ENCODE data around the gene CAPN14.
"Not testable (repeated sequence)": the region's sequence is repeated elsewhere in the genome, so short reads cannot be mapped to it uniquely, and the experiment has no call there.

The CAPN14 gene

GRCh38 chr2:31196622-31197021, 20.7 kb downstream of the CAPN14 start:
- no peak for DNase-seq (ENCODE audit: low read depth, low spot score)

DNA sequence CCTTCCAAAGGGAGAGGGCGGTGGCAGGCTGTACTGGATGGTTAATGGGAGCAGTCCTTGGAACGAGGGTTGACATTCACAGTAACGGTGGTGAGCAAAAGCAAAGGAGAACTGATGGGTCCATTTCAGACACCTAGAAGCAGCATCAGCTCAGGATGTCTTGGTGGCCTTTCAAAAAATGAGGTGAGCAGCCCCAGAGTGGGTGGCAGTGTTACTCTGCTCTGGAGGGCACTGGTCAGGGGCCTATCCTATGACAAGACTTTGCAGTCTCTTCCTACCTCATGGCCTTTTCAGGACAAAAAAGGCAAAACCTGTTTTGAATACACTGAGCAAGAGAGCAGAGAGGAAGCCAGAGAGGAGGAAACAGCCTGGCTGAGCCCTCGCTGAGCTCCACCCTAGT, 23.5 kb downstream of the CAPN14 start:
- no peak for DNase-seq (ENCODE audit: low read depth, low spot score)

DNA sequence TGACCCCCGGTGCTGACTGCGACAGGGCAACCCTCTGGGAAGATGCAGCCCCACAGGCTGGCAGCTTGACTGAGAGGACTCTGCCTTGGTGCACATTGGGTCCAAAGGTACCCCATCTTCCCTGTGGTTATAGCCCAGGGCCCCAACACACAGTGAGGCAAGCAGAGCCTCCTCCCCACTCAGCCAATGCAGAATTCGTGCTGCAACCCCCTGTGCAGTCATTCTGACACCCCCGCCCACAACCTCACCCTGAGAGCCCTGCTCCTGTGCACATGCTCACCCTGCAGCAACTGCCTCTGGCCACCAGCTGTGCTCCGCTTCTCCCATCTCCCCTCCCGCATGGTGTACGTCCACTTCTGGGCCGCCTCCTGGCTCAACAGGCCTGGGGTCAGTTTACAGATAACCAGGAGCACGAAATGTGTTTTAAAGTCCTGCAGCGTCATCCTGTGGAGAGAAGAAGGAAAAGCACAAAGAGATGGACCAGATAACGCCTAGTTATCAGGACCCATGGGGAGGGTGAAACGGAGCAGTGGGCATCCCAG, 24.4 kb downstream of the CAPN14 start:
- no peak for DNase-seq (ENCODE audit: low read depth, low spot score)

GRCh38 chr2:31192396-31192795, 24.9 kb downstream of the CAPN14 start:
- DNase-seq (ENCODE audit: low read depth, low spot score): no peak

GRCh38 chr2:31191931-31192330, 25.4 kb downstream of the CAPN14 start:
- DNase-seq (ENCODE audit: low read depth, low spot score): no peak

- DNase-seq (ENCODE audit: low read depth, low spot score): no peak
Observed at GRCh38 chr2:31190188-31190587, 27.1 kb downstream of the CAPN14 start.

- DNase-seq (ENCODE audit: low read depth, low spot score): no peak
Observed at GRCh38 chr2:31189141-31189540, 28.2 kb downstream of the CAPN14 start.

GRCh38 chr2:31188131-31188530, 29.2 kb downstream of the CAPN14 start:
- no peak for DNase-seq (ENCODE audit: low read depth, low spot score)

- DNase-seq (ENCODE audit: low read depth, low spot score): no peak
Observed at GRCh38 chr2:31187166-31187565, 30.1 kb downstream of the CAPN14 start.

DNA sequence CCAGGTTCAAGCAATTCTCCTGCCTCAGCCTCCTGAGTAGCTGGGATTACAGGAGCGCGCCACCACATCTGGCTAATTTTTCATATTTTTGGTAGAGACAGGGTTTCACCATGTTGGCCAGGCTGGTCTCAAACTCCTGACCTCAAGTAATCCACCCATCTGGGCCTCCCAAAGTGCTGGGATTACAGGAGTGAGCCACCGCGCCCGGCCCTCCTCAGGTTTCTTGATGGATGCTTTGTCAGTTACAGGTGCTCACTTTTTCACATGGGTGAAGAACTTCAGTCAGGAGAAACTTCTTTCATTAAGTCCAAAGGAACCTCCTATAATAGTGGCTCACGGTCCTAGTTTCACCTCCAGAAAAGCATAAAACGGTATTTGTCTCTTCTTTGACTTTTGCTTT, 33.3 kb downstream of the CAPN14 start:
- DNase-seq (ENCODE audit: low read depth, low spot score): not testable (repeated sequence)

DNA sequence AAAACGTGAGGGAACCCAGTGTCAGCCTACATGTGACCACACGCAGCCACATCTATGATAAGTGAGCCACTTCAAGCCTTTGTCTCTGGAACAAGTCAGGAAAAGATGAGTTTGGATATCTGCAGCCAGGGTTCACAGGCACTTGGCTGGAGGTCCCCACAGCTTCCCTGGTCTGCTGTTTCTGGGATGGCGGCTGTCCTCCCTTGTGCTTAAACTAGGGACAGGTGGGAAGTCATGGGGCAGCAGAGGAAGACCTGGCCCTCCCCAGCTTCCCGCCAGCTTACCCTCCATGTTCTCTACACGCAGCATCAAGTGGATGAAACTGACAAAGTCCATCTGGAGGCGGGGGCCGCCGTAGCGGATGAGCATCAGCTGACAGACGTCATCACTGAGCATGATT, 40.6 kb downstream of the CAPN14 start:
- no peak for DNase-seq (ENCODE audit: low read depth, low spot score)

DNA sequence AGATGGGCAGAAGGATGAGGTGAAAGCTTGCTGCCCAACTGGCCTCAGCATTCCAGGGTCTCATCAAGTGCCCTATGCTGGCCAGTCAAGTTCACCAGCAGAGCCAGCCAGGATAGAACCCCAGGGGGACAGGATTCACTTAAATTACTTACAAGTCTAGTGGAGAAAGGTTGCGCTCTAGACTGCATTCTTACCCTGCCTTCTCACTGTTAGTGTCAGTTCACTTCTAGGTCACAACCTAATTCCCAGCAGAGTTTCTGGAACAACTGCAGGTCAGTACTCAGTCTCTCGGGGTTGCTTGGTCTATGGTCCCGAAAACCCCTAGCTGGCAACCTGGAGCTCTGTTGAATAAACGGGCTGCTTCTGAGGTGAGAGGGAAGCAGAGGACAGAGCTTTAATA, 46.2 kb downstream of the CAPN14 start:
- no peak for DNase-seq (ENCODE audit: low read depth, low spot score)

- DNase-seq (ENCODE audit: low read depth, low spot score): no peak
Observed at GRCh38 chr2:31170071-31170698, 47.1 kb downstream of the CAPN14 start.

DNA sequence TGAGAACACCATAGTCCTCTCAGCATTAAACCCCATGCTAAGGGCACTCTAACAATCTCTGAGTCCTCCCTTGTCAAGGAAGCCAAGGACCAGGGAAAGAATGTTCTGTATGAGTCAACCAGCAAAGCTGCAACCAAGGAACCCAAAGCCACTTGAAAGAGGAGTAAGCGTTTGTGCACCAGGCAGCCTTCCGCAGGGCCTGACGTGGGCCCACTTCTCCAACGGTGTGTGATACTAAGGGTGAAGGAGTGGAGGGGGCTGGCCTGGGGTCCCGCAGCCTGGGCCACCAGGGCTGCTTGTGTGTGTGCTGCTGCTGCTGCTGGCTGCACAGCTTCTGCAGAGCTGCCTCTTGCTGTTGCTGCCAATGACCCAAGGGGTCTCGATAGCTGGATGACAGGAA, 49.0 kb downstream of the CAPN14 start:
- DNase-seq (ENCODE audit: low read depth, low spot score): no peak

DNA sequence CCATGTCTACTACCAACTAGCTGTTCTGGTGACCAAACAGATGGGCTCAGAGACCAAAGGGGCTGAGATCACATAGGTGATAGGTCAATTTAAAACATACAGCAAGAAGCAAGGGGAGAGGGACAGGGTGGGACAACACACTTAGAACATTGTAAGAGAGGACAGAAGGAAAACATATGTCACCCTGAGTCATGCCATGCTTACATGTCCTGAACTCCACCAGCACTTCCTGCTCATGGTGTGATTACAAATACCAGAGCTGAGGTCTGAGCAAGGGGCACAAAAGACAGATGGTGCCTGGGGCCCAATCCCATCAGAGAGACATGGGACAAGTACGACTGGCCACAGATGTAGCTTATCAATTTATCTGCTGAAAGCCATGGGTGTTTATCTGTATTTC, 50.4 kb downstream of the CAPN14 start:
- no peak for DNase-seq (ENCODE audit: low read depth, low spot score)

GRCh38 chr2:31163011-31163539, 54.2 kb downstream of the CAPN14 start:
- no peak for DNase-seq (ENCODE audit: low read depth, low spot score)

GRCh38 chr2:31161637-31162036, 55.7 kb downstream of the CAPN14 start:
- no peak for DNase-seq (ENCODE audit: low read depth, low spot score)

- no peak for DNase-seq (ENCODE audit: low read depth, low spot score)
Observed at GRCh38 chr2:31151501-31151900, 65.8 kb downstream of the CAPN14 start.

- no peak for DNase-seq (ENCODE audit: low read depth, low spot score)
Observed at GRCh38 chr2:31150120-31150670, 67.1 kb downstream of the CAPN14 start.

DNA sequence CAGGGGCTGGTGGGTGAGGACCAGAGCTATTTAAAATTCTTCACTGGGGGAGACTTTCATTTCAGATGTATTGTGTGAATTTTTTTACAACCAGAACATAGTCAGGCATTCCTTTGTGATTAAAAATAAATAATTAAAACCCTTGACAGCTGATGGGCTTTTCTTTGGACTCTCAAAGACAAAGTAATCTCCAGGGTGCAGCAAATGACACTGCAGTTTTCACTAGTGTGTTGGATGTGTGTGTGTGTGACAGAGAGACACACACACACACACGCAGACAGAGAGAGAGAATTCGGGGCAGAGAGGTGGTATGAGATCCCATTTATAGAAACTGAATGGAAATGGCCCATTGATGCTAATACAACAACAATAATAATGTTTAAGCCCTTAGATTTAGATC, 68.8 kb downstream of the CAPN14 start:
- no peak for DNase-seq (ENCODE audit: low read depth, low spot score)

DNA sequence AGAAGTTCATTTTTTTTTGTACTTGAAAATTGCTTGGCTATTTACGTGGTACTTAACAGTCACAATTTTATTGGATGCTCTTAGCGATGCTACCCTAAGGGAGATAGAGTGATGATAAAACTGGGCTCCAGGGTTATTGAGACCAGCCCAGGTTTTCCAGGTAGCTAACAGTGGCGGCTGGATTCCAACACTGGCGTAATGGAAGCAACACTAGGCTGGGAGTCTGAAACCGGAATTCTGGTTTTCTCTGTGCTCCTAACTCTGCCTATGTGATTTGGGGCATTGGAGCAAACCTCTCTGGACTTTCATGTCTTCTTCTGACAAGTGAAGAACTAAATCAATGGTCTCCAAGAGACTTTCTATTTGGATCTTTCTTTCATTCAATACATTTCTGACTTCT, 69.7 kb downstream of the CAPN14 start:
- DNase-seq (ENCODE audit: low read depth, low spot score): no peak

DNA sequence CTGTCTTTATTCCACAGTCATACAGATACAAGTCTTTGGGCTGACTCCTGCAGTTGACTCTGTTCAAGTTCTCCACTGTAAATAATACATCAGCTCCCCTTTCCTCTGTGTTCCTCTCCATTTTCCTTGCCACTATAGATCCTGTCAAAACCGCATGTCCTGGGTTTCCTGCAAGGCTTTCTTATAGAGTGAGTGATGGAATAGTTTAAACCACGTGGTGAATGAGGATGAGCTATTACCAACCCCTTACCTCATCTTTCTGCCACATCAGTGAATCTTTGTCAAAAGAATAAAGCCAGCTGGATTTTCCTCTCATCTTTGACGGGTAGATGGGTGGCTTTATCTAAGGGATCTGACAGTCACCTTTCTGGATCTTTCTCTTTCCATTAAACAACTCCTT, 75.2 kb downstream of the CAPN14 start:
- DNase-seq (ENCODE audit: low read depth, low spot score): no peak

DNA sequence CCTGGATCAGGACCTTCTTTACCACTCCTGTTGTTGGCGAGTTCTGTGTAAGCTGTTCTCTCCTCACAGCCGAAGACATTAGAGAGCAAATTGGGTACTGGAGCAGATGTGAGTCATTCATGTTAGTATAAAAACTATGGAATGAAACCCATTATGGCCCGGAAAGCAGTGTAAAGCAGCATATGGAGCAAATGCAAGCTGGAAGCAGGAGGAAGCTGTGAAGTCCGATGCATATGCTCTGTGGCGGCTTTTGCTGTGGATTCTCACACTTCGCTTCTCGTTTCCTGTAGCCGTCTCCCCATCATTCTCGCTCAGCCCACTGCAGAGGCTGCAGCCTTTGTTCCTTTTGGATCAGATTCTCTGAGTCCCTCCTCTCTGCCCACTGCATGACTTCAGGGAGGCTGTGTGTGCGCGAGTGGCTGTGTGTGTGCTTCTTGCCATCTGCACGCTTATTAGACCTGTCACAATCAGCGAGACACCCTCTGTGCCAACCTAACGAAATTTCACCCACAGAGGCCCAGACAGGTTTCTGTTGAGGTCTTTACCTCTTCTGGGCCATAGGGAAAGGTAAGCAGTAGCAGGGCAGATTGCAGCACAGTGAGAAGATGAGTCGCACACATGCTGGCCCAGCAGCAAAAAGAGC, 75.8 kb downstream of the CAPN14 start:
- no peak for DNase-seq (ENCODE audit: low read depth, low spot score)
